ENCODE data around the gene UBAC2.

DNA sequence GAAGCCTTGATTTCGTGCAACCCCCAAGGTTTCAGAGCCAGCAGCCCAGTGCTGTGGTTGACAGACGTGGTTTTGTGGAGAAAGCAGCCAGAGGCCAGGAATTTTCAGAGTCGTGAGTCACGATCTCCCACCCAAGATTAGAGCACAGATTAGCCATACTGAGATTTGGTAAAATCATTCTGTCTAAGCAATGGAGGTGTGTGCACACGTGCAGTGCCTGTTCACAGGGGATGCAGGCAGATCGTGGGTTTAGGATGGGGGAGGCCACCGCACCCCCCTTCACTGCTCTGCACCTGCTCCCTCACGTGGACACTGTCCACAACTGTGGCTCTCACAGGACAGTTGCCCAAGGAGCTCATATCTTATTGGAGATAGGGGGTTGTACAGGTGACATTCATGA is 153.2 kb downstream of the UBAC2 start:
- TF ChIP-seq ARNTL (CRISPR knock-in tag; IDR thresholded peaks at IDR 0.05; ENCODE audit: borderline replicate concordance, low read depth) (no peak), ZFP30 (CRISPR knock-in tag; IDR thresholded peaks at IDR 0.05) (no peak), ZFP3 (CRISPR knock-in tag; IDR thresholded peaks at IDR 0.05) (no peak), TCF4 (CRISPR knock-in tag; IDR thresholded peaks at IDR 0.05; ENCODE audit: borderline replicate concordance) (no peak)
- TF ChIP-seq, protein P1, sequence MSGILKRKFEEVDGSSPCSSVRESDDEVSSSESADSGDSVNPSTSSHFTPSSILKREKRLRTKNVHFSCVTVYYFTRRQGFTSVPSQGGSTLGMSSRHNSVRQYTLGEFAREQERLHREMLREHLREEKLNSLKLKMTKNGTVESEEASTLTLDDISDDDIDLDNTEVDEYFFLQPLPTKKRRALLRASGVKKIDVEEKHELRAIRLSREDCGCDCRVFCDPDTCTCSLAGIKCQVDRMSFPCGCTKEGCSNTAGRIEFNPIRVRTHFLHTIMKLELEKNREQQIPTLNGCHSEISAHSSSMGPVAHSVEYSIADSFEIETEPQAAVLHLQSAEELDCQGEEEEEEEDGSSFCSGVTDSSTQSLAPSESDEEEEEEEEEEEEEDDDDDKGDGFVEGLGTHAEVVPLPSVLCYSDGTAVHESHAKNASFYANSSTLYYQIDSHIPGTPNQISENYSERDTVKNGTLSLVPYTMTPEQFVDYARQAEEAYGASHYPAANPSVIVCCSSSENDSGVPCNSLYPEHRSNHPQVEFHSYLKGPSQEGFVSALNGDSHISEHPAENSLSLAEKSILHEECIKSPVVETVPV (CRISPR knock-in tag; IDR thresholded peaks at IDR 0.05), result no peak
- TF ChIP-seq, protein P2, sequence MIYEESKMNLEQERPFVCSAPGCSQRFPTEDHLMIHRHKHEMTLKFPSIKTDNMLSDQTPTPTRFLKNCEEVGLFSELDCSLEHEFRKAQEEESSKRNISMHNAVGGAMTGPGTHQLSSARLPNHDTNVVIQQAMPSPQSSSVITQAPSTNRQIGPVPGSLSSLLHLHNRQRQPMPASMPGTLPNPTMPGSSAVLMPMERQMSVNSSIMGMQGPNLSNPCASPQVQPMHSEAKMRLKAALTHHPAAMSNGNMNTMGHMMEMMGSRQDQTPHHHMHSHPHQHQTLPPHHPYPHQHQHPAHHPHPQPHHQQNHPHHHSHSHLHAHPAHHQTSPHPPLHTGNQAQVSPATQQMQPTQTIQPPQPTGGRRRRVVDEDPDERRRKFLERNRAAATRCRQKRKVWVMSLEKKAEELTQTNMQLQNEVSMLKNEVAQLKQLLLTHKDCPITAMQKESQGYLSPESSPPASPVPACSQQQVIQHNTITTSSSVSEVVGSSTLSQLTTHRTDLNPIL (CRISPR knock-in tag; IDR thresholded peaks at IDR 0.05; ENCODE audit: low read depth), result no peak
- TF ChIP-seq, protein P3, sequence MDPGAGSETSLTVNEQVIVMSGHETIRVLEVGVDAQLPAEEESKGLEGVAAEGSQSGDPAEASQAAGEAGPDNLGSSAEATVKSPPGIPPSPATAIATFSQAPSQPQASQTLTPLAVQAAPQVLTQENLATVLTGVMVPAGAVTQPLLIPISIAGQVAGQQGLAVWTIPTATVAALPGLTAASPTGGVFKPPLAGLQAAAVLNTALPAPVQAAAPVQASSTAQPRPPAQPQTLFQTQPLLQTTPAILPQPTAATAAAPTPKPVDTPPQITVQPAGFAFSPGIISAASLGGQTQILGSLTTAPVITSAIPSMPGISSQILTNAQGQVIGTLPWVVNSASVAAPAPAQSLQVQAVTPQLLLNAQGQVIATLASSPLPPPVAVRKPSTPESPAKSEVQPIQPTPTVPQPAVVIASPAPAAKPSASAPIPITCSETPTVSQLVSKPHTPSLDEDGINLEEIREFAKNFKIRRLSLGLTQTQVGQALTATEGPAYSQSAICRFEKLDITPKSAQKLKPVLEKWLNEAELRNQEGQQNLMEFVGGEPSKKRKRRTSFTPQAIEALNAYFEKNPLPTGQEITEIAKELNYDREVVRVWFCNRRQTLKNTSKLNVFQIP (CRISPR knock-in tag; IDR thresholded peaks at IDR 0.05; ENCODE audit: borderline replicate concordance, low read depth), result no peak
